HG02763 (cell line): ENCODE measurements around the gene GNGT1.
A peak's percentile ranks its signal among the peaks of the same experiment; 100 is the strongest.

ENCODE experiments used
- ATAC-seq: cut with Tn5 transposase; IDR thresholded peaks from one replicate; pipeline ENCODE4 v1.9.1; 2021; ENCODE audit warnings: mild to moderate bottlenecking, moderate library complexity; ENCODE audit not compliant: unreplicated experiment

The GNGT1 gene

DNA sequence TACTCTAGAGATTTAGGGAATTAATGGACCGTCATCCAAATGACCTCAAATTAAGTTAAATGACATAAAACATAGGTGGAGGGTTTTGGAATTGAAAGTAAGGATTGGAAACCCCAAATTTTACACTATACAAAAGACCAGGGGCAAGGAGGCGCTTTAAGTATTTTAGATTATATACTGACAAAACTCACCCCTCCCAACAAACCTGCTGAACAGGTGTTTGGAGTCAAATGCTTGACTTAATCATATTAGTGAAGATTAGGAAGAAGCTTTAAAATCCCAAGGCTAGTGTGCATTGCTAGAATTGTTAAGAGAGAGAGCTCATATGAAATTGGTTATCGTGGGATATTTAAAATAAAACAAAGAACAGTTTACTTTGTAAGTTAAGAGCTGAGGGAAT is at the start of gene GNGT1:
Gene GNGT1 (plus strand): TSS at position 301 of the 400 bp plus-strand sequence. CDS start 180 bp downstream, outside the sequence.
- no peak for ATAC-seq

DNA sequence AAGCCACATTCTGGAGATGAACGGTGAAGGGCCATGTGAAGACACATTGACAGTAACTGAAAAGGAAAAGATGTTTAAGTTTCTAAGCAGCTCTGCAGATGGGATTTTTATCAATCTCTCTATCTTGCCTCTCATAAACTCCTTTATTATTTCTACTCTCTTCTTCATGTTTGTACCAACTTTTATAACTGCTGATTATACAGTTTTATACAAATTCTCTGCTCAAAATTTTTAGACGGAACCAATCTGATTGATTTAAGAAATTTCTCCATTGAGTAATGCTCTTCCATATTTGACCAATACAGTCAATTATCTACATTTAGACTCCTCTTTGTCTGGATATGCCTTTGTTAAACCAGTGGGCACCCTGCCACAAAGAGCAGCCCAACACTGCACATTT is 47.5 kb upstream of the GNGT1 start:
- ATAC-seq, result no peak

DNA sequence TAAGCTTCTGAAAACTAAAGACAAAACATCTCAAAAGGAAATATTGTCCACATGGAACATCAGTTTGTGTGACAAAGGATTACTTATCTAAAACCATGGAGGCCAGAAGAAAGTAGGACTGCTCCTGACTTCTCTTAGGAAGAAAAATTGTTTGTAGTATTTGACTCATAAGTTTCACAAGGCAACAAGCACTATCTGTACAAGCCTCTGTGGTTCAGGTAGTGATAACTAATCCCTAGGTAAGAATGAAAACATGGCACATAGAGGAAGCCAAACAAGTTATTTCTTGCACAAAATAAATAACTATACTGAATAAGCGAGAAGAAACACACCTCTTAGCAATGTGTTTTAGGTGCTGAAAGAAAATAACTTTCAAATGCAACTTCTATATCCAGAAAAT is 46.1 kb upstream of the GNGT1 start:
- ATAC-seq, result no peak

DNA sequence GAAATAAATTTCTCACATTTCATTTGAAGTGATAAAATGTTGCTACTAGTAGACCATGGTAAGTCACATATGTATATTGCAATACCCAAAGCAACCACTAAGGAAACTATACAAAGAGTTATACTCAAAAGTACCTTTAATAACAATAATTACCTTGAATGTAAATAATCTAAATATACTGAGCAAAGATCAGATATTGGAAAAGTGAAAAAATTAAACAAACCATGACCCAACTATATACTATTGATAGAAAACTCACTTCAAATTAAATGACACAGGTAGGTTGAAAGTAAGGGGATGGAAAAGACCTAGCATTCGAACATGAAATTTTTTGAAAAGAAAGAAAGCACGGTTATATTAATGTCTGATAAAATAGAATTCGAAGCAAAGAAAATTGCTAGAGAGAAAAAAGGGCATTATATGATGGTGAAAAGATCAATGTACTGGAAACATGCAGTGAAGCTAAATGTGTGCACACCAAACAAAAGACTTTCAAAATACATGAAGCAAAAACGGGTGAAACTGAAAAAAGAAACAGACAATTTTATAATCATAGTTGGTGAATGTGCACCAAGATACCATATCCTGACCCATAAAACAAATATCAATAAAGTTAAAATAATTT is 44.9 kb upstream of the GNGT1 start:
- ATAC-seq, result no peak

DNA sequence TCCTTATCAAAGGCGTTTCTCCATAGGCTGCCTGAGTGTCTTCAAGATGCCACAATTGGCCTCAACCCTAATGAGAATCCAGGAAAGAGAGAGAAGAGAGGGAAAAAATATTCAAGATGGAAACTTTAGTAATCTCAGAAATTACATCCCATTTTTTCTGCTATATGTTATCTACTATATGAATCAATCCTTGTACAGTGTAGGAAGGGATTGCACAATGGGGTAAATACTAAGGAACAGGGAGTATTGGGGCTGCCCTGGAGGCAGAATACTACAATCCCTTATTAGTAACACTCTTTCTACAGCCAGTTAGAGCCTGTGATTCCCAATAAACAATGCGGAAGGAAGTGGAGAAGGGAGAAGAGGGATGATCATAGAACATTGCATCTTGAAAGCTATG is 43.7 kb upstream of the GNGT1 start:
- no peak for ATAC-seq

DNA sequence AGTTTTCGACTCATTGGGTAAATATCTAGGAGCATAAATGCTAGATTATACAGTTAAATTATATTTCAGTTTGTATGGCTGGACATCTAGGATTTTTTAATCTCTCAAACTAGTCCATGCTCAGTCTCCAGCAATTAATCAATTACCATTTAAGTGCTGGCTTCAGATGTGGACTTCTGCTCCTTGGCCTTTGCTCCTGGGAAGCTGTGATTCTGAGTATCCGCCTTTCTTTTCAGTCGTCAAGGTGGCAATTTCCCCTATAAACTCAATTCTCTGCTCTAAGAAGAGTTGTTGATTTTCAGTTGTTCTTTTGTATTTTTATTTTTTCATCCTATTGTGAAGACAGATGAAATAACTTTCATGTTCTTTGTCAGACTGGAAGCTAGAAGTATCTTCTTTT is 39.5 kb upstream of the GNGT1 start:
- ATAC-seq, result no peak

DNA sequence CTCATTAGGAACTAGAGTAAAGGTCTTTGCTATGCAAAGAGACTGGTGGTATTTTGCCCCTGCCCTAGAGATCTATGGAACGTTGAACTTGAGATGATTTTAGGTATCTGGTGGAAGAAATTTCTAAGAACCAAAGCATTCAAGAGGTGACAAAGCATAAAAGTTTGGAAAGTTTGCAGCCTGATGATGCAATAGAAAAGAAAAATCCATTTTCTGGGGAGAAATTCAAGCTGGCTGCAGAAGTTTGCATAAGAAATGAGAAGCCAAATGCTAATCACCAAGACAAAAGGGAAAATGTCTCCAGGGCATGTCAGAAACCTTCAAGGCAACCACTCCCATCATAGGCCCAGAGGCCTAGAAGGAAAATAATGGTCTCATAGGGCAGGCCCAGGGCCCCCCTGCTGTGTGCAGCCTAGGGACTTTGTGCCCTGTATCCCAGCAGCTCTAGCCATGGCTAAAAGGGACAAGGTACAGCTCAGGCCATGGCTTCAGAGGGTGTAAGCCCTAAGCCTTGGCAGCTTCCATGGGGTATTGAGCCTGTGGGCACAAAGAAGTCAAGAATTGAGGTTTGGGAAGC is 32.3 kb upstream of the GNGT1 start:
- no peak for ATAC-seq

DNA sequence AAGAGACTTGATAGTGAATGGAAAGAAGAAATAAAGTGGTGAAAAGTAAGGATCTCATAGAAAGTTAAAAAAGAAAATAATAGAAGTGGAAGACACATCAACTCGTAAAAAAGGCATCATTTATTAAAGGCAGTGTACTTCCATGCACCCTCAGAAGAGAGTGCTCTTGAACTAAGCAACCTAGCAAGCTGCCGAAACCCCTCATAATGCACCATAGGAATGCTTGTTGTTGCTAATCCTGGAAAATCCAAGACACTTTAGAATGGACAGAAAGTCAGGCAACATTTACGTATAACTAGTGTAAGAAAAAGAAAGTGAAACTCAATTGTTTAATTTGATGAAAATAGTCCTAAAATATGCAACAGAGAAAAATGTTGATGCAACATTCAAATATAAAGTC is 28.6 kb upstream of the GNGT1 start:
- no peak for ATAC-seq

DNA sequence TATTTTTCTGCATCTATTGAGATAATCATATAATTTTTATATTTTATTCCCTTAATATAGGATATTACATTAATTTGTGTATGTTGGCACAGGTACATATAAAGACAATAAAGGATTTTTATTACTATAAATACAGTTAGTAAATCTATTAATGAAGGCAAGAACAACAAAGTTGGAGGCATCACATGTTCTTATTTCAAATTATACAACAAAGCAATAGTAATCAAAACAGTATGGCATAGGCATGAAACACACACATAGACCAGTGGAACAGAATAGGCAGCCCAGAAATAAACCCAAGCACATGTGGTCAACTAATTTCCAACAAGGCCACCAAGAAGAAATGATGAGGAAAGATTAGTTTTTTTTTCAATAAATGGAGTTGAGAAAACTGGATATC is 27.0 kb upstream of the GNGT1 start:
- no peak for ATAC-seq

DNA sequence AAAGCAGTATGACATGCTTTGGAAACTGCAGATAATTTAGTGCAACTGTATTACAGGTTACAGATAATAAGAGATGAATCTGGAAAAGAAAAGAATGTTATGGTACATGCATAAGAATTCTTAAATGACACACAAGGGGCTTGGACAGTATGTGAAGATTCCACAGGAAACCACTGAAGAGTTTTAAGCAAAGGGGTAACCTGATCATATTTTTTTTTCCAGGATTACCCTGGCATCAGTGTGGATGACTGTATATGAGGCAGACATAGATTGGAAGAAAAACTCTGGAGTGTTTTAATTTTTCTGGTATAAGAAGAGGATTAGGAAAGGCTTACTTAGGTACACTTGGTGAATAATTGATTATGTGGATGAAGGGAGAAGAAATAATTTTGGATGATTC is 23.9 kb upstream of the GNGT1 start:
- ATAC-seq, result no peak

DNA sequence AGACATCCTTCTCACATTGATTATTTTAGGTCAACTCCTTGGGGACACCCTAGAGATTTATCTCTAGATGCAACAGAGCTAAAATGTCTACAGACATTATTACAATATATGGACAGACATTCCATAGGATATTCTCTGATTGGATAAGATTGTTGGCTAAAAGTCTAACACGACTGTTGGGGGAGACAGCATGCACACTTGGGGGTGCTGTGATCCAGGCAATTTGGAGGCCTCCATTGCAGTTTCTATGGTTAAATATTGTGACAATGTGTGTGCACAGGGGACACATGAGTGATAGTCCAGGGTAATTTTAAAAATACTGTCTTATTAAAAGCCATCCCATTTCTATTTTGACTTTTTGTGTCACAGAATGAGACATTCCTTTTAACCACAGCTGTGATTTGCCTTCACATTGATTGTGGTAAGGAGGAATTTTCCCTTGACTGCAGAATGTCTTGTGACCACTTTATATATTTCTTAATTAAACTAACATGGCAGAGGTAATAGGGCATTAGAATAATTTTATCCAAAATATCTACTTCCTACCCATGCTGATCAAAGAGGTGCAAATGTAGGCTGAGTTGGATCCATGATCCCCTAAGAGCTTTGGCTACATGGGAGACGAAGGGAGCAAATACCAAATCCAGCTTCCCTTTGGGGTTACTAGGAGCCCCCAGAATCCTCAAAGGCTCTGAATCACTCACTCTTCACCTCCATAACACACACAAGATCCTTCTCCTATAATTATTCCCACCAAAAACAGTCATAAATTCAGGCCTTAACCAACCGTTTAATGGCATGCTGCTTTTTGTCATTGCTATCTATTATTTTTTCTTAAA is 23.1 kb upstream of the GNGT1 start:
- no peak for ATAC-seq

DNA sequence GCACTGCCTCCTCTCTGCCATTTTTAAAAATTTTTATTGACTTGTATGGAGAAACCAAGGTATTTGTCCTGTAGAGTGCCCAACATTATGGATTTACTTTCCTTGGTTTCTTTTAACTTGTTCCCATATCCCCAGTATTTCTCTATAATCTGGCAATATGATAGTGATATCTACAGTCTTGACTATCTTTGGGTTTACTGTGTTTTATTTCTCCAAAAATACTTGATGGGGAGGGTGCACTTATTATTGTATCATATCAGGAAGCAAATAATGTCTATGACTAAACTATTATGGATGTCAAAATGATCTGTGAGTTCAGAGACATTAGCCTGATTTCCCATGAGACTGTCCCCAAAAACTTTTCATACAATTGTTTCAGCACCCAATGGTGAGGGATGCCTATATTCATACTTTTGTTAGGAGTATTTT is 22.4 kb upstream of the GNGT1 start:
- ATAC-seq, result no peak

DNA sequence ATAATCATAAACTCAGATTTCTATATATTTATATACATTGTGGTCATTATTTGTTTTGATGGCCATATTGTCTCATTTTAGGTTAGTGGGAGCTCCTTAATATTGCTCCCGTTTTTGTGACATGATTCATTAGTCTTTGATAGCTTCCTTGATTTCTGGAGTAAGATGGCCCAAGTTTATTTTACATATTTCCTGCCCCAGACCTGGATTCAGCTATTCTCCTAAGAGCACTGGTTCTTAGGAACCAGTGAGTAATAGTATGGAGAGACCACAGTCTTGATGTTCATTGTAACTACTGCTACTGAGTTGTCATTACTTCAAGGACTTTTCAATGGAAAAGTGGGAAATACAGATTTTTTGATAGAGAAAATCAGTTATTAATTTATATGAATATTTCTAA is 21.8 kb upstream of the GNGT1 start:
- no peak for ATAC-seq

DNA sequence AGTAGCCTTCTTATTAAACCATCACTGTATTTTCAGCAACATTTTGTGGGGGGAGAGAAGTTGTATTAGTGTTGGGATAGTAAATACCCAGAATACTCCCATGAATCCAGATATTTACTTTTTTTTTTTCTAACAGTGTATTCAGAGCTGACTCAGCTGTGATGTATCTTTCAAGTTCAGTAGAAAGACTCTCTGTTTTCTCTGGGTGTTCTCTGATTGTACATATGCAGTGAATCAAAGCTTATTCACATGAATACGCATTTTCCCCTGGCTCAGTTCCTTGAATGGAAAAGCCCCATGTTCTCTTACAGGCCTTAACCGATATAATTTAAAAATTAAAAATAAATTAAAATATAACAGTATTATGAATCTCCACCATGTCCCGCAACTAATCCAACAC is 17.1 kb upstream of the GNGT1 start:
- no peak for ATAC-seq

DNA sequence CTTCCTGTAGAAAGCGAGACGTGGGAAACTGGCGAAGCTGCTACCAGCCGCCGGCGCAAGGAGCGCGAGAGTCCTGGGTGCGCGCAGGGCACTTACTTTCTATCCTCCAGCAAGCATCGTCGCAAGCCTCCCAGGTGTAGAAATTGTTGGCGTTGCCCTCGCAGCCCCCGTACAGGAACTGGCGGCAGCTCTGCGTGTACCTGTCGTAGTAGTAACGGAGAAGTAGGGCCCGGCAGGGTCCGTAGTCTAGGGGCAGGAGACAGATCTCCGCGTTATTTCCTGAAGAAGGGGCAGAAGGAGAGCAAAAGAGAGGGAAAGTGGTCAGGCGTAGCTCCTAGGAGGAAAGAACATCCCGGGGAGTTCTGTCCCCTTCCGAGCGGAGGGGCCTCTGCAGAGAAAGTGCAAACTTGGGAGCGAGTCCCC is 16.3 kb upstream of the GNGT1 start:
- peak; percentile 43 for ATAC-seq

DNA sequence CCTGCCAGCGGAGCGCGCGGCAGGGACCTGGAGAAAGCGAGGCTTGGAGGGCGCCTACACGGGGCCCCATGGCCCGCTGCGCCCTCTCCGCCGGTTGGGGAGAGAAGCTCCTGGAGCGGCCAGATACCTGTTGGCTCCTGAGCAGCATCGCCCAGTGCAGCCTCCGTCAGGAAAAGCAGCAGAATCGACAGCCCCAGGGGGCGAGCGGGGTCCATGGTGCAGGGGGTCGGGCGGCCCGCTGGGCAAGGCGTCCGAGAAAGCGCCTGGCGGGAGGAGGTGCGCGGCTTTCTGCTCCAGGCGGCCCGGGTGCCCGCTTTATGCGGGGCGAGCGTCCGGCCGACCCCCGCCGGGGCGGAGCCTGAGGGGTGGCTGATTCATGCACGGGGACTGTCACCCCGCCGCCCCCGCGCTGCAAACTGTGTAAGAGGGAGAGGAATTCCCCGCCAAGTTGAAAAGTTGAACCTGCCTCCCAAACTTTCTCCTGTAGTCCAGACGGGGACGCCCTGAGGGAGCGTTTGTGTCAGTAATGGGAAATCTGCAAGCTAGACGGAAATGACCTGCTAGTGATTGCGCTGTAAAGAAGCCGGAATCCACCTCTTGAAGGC is 15.8 kb upstream of the GNGT1 start, which contains the start of gene TFPI2:
Gene TFPI2 (minus strand): TSS at position 290 of the 605 bp plus-strand sequence. CDS start 75 bp downstream, at position 215.
- ATAC-seq, result peak; percentile 48

DNA sequence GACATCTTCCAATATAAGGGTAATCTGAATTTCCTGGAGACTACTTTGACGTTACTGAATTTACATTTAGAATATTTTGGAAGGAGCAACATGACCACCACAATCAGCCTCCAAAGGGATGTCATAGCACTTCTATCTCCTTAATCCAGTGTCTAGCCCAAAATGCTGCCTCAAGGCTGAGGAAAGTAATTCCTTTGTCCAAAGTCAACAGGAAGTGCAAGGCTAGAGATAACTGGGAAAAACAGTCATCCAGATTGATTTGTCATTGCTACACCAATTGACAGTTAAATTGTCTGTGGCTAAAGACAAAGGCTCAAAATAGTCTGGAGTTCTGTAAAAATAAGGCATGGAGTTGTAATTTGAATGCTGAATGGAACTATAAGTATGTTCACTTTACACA is 11.9 kb upstream of the GNGT1 start:
- ATAC-seq, result no peak

DNA sequence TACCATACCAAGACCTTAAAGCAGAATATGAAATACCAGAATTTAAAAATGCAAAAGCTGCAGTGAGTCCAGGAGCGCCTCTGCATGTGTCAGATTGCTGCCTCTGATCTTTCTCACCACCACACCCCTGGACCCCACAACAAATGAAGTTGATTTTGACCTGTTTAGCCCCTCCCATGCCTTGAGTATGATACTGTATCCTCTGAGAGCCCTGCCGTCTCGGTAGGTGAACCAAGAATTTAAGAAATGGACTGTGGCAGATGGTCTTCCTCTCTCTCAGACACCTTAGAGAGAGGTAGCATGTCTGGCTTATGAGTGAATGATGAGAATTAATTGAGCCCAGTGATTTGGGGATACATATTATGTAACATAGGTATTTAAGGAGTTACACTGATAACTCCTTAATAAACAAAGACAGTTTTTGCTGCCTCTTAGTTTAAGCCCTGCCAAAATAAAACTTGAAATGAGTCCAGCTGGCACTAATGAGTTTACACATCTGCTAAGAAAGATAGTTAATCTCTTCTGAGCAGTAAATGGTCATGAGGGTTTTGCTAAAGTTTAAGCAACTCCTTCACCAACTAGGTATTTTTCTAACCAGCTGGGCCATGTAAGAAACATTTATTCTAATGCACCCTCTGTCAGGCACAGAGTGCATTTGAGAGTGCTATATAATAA is 11.3 kb upstream of the GNGT1 start:
- ATAC-seq, result no peak

DNA sequence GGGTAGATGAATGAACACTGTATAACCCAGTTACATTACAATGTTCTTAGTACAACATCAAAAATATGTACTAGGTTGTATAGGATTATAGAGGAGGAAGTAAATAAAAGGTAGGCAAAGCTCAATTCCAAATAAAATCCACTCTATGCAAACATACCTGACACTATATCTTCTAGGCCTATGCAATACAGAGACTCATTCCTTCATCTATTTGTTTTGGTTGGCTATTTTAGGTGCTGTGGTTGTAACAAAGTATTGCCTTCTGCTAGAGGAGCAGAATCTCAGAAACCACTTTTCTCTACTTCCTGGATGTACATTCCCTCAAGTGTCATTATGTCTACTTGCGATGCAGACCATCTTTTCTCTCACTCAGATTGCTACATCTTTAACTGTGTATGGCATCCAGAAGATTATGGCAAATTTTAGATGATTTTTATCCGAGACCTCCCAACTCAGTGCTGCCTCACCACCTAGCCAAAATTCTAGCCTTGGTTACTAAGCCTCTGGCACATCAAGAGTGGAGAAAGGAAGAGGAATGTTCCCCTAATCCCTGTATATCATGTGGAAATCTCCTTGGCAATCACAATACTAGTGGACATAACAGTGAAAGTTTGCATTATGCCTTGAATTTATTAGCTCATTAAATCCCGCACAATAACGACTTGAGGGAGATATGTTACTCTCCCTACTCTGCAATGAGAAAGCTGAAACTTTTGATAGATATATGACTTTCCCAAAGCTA is 10.3 kb upstream of the GNGT1 start:
- ATAC-seq, result no peak

DNA sequence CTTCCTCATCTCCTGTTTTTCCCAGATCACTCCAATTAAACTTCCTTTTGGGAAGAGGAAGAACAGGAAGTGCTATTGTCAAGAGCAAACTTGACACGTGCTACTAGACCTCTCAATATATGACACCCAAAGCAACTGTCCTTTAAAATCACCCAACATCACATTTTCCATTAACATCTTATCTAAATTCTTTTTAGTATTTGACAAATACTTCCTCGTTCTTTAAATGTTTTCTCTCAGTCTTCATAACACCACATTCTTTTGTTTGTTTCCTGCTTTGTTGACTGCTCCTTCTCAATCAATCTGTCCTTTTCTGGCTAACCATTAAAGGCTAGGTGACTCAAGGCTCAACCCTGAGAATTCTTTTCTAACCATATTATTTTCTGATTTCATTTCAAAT is 8.7 kb upstream of the GNGT1 start:
- no peak for ATAC-seq
